ENCODE data around the gene ACVR1B.

ACVR1B gene

DNA sequence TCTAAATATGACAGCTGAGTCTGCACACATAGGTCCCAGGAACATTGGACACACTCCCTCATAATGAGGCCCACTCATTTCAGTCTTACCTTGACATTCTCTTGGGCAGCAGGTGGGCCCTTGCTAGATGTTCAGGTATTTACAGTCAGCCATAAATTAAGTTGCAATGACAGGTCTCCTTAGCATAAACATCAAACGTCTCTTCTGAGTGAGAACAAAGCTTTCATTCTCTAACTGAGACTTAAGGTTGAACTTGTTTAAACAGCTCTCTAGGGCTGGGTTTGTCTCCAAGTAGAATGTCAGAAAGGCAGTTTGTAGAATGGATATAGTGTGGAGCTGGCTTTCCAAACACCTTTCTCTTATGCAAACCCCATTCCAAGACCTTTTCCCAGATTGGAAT is 10.3 kb downstream of the ACVR1B start:
- no peaks in the 10 kb centered on the region for H3K9me3 ChIP-seq (replicated peaks; ENCODE audit: insufficient read depth, low read length)
- no peak overlapping the region for H3K27ac ChIP-seq (ENCODE audit: low read length)
- H3K27me3 ChIP-seq (replicated peaks; ENCODE audit: insufficient read depth, low read length), result no peaks in the 10 kb centered on the region
- H3K4me2 ChIP-seq (ENCODE audit: low read depth, low read length), result no peak overlapping the region
- DNase-seq, result no peak
- H4K20me1 ChIP-seq (ENCODE audit: insufficient read depth, low read length), result no peaks in the 10 kb centered on the region
- no peaks in the 10 kb centered on the region for H3F3A ChIP-seq (ENCODE audit: insufficient read depth, low read length)
- H3K4me3 ChIP-seq (ENCODE audit: low read length), result no peak overlapping the region
- H3K4me1 ChIP-seq (ENCODE audit: low read length), result no peaks in the 10 kb centered on the region
- H3K79me2 ChIP-seq (ENCODE audit: low read length), result no peaks in the 10 kb centered on the region
- no peaks in the 10 kb centered on the region for H3K36me3 ChIP-seq (replicated peaks; ENCODE audit: insufficient read depth, low read length)
- H2AFZ ChIP-seq (ENCODE audit: low read length), result no peak overlapping the region
- TF ChIP-seq, protein P1, sequence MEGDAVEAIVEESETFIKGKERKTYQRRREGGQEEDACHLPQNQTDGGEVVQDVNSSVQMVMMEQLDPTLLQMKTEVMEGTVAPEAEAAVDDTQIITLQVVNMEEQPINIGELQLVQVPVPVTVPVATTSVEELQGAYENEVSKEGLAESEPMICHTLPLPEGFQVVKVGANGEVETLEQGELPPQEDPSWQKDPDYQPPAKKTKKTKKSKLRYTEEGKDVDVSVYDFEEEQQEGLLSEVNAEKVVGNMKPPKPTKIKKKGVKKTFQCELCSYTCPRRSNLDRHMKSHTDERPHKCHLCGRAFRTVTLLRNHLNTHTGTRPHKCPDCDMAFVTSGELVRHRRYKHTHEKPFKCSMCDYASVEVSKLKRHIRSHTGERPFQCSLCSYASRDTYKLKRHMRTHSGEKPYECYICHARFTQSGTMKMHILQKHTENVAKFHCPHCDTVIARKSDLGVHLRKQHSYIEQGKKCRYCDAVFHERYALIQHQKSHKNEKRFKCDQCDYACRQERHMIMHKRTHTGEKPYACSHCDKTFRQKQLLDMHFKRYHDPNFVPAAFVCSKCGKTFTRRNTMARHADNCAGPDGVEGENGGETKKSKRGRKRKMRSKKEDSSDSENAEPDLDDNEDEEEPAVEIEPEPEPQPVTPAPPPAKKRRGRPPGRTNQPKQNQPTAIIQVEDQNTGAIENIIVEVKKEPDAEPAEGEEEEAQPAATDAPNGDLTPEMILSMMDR (IDR thresholded peaks at IDR 0.05; ENCODE audit: low read length), result no peak
- no peak for TF ChIP-seq EZH2 (optimal IDR thresholded peaks at IDR 0.05; ENCODE audit: low read depth, low read length)
- no peak for TF ChIP-seq EZH2phosphoT487 (IDR thresholded peaks at IDR 0.05; ENCODE audit: low read length)
- H3K9me2 ChIP-seq (replicated peaks; ENCODE audit: insufficient read depth, low read length), result no peaks in the 10 kb centered on the region
- no peak overlapping the region for H3K9ac ChIP-seq (ENCODE audit: low read length)

DNA sequence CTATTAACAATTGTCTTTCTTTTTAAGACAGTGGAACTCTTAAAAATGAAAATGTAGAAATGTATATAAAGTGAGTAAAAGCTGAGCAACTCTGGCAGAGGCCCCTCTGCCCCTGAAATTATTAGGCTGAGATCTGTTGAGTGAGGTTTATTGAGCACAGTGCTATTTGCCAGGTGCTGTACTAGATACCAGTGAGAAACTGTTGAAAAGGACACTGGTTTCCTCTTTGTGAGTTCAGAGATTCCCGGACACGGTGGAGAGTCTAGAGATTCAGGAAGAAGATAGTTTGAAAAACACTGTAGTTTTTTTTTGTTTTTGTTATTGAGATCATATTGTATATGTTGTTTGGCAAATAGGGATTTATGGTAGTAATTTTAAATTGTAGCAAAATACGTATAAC is 11.2 kb downstream of the ACVR1B start:
- no peaks in the 10 kb centered on the region for H3K9me2 ChIP-seq (replicated peaks; ENCODE audit: insufficient read depth, low read length)
- no peaks in the 10 kb centered on the region for H3K36me3 ChIP-seq (replicated peaks; ENCODE audit: insufficient read depth, low read length)
- H3K4me1 ChIP-seq (ENCODE audit: low read length), result no peaks in the 10 kb centered on the region
- H3K79me2 ChIP-seq (ENCODE audit: low read length), result no peaks in the 10 kb centered on the region
- no peak overlapping the region for H3K4me2 ChIP-seq (ENCODE audit: low read depth, low read length)
- H3K9me3 ChIP-seq (replicated peaks; ENCODE audit: insufficient read depth, low read length), result no peaks in the 10 kb centered on the region
- no peak overlapping the region for H3K9ac ChIP-seq (ENCODE audit: low read length)
- H2AFZ ChIP-seq (ENCODE audit: low read length), result no peak overlapping the region
- TF ChIP-seq EZH2phosphoT487 (IDR thresholded peaks at IDR 0.05; ENCODE audit: low read length), result no peak
- TF ChIP-seq, protein P1 (IDR thresholded peaks at IDR 0.05; ENCODE audit: low read length), result no peak
- TF ChIP-seq EZH2 (optimal IDR thresholded peaks at IDR 0.05; ENCODE audit: low read depth, low read length), result no peak
- H4K20me1 ChIP-seq (ENCODE audit: insufficient read depth, low read length), result no peaks in the 10 kb centered on the region
- no peaks in the 10 kb centered on the region for H3K27me3 ChIP-seq (replicated peaks; ENCODE audit: insufficient read depth, low read length)
- DNase-seq, result no peak
- no peak overlapping the region for H3K4me3 ChIP-seq (ENCODE audit: low read length)
- H3F3A ChIP-seq (ENCODE audit: insufficient read depth, low read length), result no peaks in the 10 kb centered on the region
- H3K27ac ChIP-seq (ENCODE audit: low read length), result no peak overlapping the region

DNA sequence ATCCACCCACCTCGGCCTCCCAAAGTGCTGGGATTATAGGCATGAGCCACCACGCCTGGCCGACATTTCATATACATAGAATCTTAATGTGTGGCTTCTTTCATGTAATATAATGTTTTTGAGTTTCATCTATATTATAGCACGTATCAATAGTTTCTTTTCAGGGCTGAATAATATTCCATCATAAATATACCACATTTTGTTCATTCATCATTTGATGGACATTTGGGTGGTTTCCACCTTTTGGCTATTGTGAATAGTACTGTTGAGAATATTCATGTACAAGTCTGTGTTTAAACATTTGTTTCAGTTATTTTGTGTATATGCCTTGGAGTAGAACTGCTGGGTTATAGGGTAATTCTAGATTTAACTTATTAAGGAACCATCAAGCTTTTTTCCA is 12.0 kb downstream of the ACVR1B start:
- Histone ChIP-seq H3K27me3 (replicated peaks; ENCODE audit: insufficient read depth, low read length) (no peaks in the 10 kb centered on the region), H2AFZ (ENCODE audit: low read length) (no peak overlapping the region), H4K20me1 (ENCODE audit: insufficient read depth, low read length) (no peaks in the 10 kb centered on the region), H3K79me2 (ENCODE audit: low read length) (no peaks in the 10 kb centered on the region), H3K4me2 (ENCODE audit: low read depth, low read length) (no peak overlapping the region), H3K4me1 (ENCODE audit: low read length) (no peaks in the 10 kb centered on the region), H3K9me3 (replicated peaks; ENCODE audit: insufficient read depth, low read length) (no peaks in the 10 kb centered on the region), H3K9me2 (replicated peaks; ENCODE audit: insufficient read depth, low read length) (no peaks in the 10 kb centered on the region), H3F3A (ENCODE audit: insufficient read depth, low read length) (no peaks in the 10 kb centered on the region), H3K27ac (ENCODE audit: low read length) (no peak overlapping the region), H3K9ac (ENCODE audit: low read length) (no peak overlapping the region), H3K4me3 (ENCODE audit: low read length) (no peak overlapping the region), H3K36me3 (replicated peaks; ENCODE audit: insufficient read depth, low read length) (no peaks in the 10 kb centered on the region)
- no peak for DNase-seq
- TF ChIP-seq EZH2phosphoT487 (IDR thresholded peaks at IDR 0.05; ENCODE audit: low read length), result no peak
- TF ChIP-seq EZH2 (optimal IDR thresholded peaks at IDR 0.05; ENCODE audit: low read depth, low read length), result no peak
- TF ChIP-seq, protein P1 (IDR thresholded peaks at IDR 0.05; ENCODE audit: low read length), result no peak

All from MM.1S (cell line).